ENCODE results near the gene ABAT.
"Not testable (repeated sequence)": the region's sequence is repeated elsewhere in the genome, so short reads cannot be mapped to it uniquely, and the experiment has no call there.

The ABAT gene

DNA sequence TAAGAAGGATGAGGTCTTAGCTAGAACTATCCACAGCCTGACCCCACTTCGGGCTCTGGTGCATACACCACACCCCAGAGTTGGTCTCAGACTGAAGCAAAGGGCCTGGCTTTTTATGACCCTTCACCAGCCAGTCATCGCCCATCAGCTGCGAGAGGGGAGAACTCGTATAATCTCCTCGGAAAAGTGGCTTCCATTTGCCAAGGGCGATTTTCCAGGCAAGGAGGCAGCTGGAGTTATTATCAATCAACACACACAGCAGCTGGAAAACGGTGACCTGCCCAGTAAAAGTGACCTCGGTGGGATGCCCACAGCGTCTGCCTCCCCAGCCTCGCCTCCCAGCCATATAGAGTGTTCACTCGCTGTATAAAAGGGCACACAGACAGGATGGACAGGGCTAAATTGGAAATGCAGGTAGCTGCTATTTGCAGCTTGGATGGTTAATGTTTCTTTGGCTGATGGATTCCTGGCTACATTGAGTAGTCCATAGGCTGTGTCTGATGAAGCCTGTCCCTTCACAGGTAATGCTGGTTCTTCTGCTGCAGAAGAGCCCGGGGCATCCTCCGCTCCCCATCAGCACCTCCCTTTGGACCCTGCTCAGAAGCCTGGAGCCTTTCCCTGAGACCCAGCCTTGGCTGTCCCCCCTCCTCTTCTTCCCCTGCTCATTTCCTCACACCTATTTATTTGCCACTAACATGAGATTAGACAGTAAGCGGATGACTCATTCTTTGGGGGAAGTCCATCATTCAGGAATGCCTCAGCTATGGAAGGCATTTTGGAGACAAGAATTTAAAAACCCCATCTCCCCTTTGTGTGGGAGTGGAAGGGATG, 77.3 kb downstream of the ABAT start:
- no peak for DNase-seq

GRCh38 chr16:8752706-8753105, 78.3 kb downstream of the ABAT start:
- no peak for DNase-seq

DNA sequence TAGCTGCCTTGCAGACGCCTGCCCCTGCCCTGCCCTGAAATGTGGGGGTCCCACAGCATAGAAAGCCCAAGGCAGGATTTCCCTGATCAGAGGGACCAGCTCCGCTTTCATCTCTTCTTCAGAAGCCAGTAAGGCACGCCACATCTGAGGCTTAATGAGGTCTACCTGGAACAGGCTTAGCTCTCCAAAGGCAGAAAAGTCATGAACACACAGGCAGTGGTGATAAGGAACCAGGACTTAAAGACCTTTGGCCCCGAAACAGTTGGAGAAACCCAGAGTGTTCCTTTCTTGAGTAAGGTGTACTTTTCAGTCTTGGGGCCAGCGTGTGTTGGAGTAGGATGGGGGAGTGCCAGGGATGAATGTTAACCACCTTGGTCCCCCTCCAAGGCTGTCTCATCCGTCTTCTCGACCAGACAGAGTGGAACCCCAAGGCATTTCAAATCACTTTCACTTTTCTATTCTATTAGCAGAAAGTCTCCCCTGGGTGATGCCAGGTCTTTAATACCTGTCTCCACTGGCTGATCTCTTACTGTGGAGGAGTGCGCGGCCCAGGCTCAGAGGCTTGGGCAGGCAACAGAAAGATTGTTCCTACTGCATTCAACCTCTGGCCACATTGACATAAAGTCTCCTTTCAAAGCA, 79.1 kb downstream of the ABAT start:
- no peak for DNase-seq

GRCh38 chr16:8756755-8757154, 82.3 kb downstream of the ABAT start:
- no peak for DNase-seq

DNA sequence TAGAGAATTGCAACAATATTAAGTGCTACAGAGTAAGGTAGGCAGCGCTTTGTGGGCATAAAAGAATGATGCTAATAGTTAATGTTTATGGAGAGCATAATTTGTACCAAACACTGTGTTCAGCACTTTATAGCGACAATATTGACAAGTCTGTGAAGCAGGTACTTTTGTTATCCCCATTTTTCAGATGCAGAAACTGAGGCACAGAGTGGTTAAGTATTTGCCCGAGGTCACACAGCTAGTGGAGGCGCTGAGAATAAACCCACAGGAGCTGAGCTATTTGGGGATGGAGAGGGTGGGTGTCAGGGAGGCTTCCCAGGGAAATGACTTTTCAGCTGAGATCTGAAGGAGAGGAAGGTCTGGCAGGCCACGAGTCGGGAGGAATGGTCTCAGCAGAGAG, 83.6 kb downstream of the ABAT start:
- no peak for DNase-seq

DNA sequence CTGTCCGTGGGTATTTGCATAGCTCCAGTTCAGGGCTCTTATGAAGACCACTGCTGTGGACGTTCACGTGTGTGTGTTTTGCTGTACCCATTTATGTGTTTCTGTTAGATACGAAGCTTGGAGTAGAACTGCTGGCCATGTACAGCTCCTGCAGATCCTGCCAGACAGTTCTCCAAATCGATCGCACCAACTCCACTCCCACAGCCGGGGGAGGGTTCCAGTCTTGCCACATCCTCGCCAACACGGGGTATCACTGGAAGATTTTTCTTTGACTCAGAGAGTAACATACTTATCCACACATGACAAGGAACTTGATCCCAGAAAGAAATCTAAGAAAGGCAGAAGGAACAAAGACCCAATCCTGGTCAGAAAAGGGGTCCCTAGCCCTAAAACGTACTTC, 85.6 kb downstream of the ABAT start:
- no peak for DNase-seq

GRCh38 chr16:8761078-8761477, 86.7 kb downstream of the ABAT start:
- no peak for DNase-seq

DNA sequence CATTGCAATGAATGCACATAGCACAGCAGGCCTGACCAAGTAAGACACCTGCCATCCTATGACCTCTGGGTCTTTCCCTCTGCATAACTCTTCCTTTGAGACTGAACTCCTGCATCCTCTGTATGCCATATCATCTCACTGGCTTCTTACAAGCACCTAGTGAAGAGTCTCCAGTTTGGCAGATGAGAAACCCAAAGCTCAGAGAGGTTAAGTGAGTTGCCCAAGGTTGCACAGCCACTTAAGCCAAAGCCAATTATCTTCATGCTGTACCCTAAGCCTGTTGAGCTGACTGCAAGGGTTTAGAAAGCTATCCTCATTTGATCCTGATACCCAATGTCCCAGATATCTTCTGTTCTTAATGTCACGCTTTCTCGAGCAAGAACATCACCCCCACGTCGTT, 87.8 kb downstream of the ABAT start:
- DNase-seq, result no peak

GRCh38 chr16:8763083-8763482, 88.7 kb downstream of the ABAT start:
- DNase-seq, result no peak

GRCh38 chr16:8763899-8764298, 89.5 kb downstream of the ABAT start:
- no peak for DNase-seq

DNA sequence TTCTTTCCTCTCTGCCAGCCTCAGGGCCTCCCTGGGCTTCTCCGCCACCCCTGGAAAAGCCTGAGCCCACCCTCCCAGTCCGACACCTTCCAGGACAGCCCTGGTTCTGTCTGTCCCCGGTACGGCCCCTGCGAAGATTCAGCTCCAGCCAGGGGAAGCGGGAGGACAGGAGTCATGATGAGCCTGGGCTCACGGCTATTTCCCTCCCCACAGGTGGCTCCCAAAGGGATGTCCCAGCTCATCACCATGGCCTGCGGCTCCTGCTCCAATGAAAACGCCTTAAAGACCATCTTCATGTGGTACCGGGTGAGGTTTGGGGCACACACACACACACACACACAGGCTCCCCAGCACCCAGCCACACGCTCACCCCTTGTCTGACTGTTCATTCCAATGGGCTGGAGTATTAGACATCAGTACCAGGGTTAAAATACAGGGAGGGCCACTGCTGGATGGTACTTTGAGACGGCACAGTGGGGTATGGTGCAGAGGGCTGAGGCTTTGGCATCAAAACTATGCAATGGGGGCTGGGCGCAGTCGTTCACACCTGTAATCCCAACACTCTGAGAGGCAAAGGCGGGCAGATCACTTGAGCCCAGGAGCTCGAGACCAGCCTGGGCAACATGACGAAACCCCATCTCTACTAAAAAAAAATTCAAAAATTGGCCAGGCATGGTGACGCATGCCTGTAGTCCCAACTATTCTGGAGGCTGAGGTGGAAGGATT, 90.3 kb downstream of the ABAT start:
- DNase-seq, result no peak

DNA sequence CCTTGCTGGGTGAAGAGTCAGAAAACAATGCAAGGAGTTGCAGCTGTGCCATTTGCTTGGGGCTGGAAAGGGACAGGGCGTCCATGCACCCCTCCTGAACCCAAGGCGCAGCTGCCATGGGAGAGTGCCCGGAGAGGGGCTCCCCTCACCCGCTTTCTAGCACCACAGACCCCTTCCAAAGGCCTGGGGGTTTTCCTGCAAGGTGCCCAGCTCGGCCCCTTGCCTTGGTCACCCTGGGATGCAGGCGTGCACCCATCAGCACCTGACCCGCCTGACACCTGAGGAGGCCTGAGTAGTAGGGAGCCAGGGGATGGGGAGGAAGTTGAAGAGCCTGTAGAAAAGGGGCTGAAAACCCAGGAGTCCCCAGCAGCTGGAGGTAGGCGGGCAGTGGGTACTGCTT, 92.8 kb downstream of the ABAT start:
- DNase-seq, result no peak

- no peak for DNase-seq
Measured at GRCh38 chr16:8768283-8768682, 93.9 kb downstream of the ABAT start.

DNA sequence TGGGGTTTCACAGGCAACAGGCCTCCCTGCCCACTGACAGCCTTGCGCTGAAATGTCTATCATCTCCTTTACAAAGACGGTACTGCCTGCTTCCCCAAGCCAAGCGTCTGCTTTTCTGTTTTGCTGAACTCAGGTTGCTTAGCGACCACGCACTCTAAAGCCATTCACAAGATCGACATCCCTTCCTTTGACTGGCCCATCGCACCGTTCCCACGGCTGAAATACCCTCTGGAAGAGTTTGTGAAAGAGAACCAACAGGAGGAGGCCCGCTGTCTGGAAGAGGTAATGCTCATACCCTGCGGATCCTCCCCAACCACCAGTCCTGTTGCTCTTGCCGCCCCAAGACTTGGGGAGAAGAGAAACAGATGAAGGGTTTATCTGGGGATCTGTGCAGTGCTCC, 94.3 kb downstream of the ABAT start:
- DNase-seq, result no peak

DNA sequence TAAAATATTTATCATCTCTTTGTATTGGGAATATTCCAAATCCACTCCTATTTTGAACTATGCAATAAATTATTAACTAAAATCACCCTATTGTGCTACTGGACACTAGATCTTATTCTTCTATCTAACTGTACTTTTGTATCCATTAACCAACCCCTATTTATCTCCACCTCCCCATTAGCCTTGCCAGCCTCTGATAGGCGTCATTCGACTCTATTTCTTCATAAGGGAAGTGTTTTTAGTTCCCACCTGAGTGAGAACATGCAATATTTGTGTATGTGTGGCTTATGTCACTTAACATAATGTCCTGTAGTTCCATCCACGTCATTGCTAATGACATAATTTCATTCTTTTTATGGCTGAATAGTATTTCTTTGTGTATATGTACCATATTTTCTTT, 99.1 kb downstream of the ABAT start:
- DNase-seq, result no peak

- no peak for DNase-seq
Measured at GRCh38 chr16:8774208-8774607, 99.8 kb downstream of the ABAT start.

- DNase-seq, result no peak
Measured at GRCh38 chr16:8775359-8775758, 100.9 kb downstream of the ABAT start.

GRCh38 chr16:8776129-8776584, 101.7 kb downstream of the ABAT start:
- no peak for DNase-seq

DNA sequence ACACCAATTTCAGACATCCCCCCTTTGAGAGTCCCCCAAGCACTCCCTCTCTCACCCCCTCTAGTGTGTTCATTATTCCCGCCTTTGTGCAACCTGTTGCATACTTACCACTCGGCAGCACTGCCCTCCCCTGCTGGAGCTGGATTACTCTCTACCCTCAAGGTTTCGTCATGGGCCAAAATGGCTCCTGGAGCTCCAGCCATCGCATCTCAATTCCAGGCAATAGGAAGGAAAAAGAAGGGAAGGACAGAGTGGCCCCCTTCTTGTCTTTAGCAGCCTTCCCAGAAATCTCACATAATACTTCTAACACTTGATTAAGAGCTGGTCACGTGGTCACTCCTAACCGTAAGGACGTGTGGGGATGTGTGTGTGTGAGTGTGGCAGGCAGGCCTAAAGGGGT, 102.8 kb downstream of the ABAT start:
- DNase-seq, result no peak

DNA sequence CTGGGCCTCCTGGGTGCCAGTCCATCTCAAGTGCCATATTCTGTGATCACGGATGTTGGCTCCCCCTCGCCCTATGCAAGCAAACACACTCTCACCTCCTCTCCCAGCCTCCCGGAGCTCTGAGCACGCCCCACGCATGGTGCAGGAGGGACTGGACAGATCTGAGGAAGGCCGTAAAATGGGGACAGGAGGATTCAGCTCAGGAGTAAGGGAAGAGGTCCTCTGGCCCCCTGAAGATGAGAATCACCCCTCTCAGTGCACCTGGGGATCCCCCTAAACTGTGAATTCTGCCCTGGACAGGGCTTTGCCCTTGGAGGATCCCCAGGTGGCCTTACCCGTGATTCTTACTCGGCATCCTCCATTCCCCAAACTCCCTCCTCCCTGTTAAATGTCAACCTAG, 107.4 kb downstream of the ABAT start:
- DNase-seq, result no peak

GRCh38 chr16:8782673-8783072, 108.3 kb downstream of the ABAT start:
- DNase-seq, result no peak

- DNase-seq, result no peak
Measured at GRCh38 chr16:8785408-8785807, 111.0 kb downstream of the ABAT start.

DNA sequence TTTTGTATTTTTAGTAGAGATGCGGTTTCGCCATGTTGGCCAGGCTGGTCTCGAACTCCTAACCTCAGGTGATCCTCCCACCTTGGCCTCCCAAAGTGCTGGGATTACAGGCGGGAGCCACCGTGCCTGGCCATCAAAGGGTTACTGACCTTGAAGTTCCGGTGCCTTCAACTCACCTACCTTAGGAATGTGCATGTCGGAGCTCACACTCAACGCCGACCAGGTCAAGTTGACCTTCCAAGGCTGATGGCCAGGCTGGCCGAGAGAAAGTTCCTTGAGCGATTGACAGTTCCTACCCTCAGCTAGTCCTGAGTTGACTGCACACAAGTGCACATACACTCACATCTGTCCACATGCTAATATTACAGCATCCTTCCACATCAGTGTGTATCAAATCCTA, 111.9 kb downstream of the ABAT start:
- DNase-seq, result not testable (repeated sequence)

DNA sequence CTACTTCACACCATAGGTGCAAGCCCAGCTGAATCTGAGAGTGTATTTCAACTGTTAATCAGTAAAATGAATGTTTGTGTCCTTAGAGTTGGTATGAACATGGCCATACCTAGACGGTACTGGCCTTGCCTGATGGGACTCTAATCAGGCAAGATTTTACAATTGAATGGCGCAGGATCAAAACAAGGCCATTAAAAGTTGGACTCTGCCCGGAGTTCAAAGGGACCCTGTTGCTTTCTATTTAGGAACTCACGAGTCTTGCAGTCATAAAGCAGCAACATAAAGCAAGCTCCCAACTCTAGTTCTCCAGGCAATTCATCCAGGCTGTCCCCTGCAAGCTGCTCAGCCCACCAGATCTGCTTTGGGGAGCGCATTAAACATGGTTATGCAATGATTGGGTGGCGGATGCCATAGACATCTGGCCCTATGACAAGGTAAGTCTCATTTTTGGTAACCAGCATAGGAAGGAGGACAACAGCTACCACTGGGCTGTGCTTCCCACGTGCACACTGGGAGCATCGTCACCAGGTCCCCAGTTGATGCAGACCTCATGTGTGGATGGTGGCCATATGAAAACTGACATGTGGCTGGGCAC, 114.3 kb downstream of the ABAT start:
- DNase-seq, result no peak

Data from NCI-H1105 treated with DMSO at 0.1 percent for 48 hours (cell line).